GM12878 (cell line): ENCODE results near the gene IRAK2. TPM values are rescaled to one million over a fixed set of nuclear protein-coding genes. Genes with fewer than 3 reads are reported as not detected.
A peak's percentile ranks its signal among the peaks of the same experiment; 100 is the strongest.

Source experiments
- ATAC-seq: fragments of 200-7000 bp; cut with Tn5 transposase; 3 replicates; pipeline ENCODE4 v1.9.1; 2020; ENCODE audit warnings: mild to moderate bottlenecking, moderate library complexity
- BruUV-seq: library from RNA; stranded (reverse); fragments of 400-500 nt; replicated peaks from 2 replicates; lab custom pipeline; 2021; lab: Mats Ljungman, UMichigan
- CTCF ChIA-PET: fragments of 300-600 bp; sonication (Branson Sonifier 250); formaldehyde crosslinking; extraction: SDS; loops from one replicate; lab custom pipeline; 2021; ENCODE audit warnings: inconsistent platforms; lab: Yijun Ruan, JAX
- POLR2A ChIA-PET: fragments of 350-600 bp; formaldehyde crosslinking; extraction: SDS; loops from one replicate; lab custom pipeline; 2021; ENCODE audit warnings: inconsistent platforms; lab: Charles Lee
- RAD21 ChIA-PET: fragments of 300-600 bp; sonication (Branson Sonifier 250); formaldehyde crosslinking; loops from one replicate; lab custom pipeline; 2023; ENCODE audit warnings: antibody characterized with exemption; ENCODE audit not compliant: unreplicated experiment; lab: Charles Lee
- SMC1A ChIA-PET: fragments of 300-600 bp; sonication (Branson Sonifier 250); formaldehyde crosslinking; loops from one replicate; lab custom pipeline; 2023; ENCODE audit not compliant: unreplicated experiment, uncharacterized antibody; lab: Charles Lee
- DNase-seq: peaks from one replicate; pipeline ENCODE4 v3.0.0-alpha.2; 2011; ENCODE audit warnings: low read depth, low spot score
- FAIRE-seq: peaks from 3 replicates; lab custom pipeline; 2011; peaks lifted over from hg19 to GRCh38; lab: Jason Lieb, UNC
- H2AFZ ChIP-seq: 2 replicates; pipeline ENCODE4 v1.6.0; 2011; ENCODE audit warnings: low read depth, low read length, control low read depth; ENCODE audit not compliant: control insufficient read depth
- H3K27ac ChIP-seq: 2 replicates; pipeline ENCODE4 v1.5.1; 2011; ENCODE audit warnings: control low read depth; ENCODE audit not compliant: control insufficient read depth, insufficient read depth
- H3K27me3 ChIP-seq, 2 experiments: replicated peaks in 1 of 2; 2 replicates each; pipeline versions ENCODE4 v1.6.0 to v1.6.1; 2011; ENCODE audit warnings: low read length in 1 of 2; ENCODE audit not compliant: control insufficient read depth in 2 of 2, insufficient read depth in 2 of 2
- H3K36me3 ChIP-seq, 2 experiments: 2 replicates each; pipeline ENCODE4 v1.5.1; 2011; ENCODE audit warnings: low read length in 1 of 2; ENCODE audit not compliant: control insufficient read depth in 2 of 2, insufficient read depth in 2 of 2
- H3K4me1 ChIP-seq: 2 replicates; pipeline ENCODE4 v1.6.1; 2011; ENCODE audit warnings: mild to moderate bottlenecking, low read length, moderate library complexity, mixed read lengths; ENCODE audit not compliant: control insufficient read depth, insufficient read depth
- H3K4me2 ChIP-seq: 2 replicates; pipeline ENCODE4 v1.6.0; 2011; ENCODE audit warnings: control low read depth; ENCODE audit not compliant: control insufficient read depth, insufficient read depth
- H3K4me3 ChIP-seq: fragments of 200-600 bp; sonication (generic); 2 replicates; pipeline ENCODE4 v1.5.1; 2016
- H3K79me2 ChIP-seq: 2 replicates; pipeline ENCODE4 v1.6.0; 2011; ENCODE audit warnings: low read length; ENCODE audit not compliant: control insufficient read depth, insufficient read depth
- H3K9ac ChIP-seq: 2 replicates; pipeline ENCODE4 v1.8.0; 2011; ENCODE audit warnings: low read length, control low read depth, mixed read lengths; ENCODE audit not compliant: control insufficient read depth, insufficient read depth
- H3K9me3 ChIP-seq: replicated peaks from 3 replicates; pipeline ENCODE4 v1.5.1; 2011; ENCODE audit warnings: mild to moderate bottlenecking, low read length; ENCODE audit not compliant: control insufficient read depth, insufficient read depth
- H4K20me1 ChIP-seq: 2 replicates; pipeline ENCODE4 v1.6.0; 2011; ENCODE audit not compliant: control insufficient read depth, insufficient read depth
- GATAD2B ChIP-seq: fragments of 450-650 bp; conservative IDR thresholded peaks from 2 replicates; pipeline ENCODE4 v1.6.1; 2017; ENCODE audit warnings: low read depth, mild to moderate bottlenecking, moderate library complexity
- MTA3 ChIP-seq: IDR thresholded peaks from 2 replicates; pipeline ENCODE4 v1.6.1; 2012; ENCODE audit warnings: low read length, inconsistent platforms, borderline replicate concordance
- SREBF2 ChIP-seq: IDR thresholded peaks from 2 replicates; pipeline ENCODE4 v1.6.1; 2012; ENCODE audit warnings: mild to moderate bottlenecking, low read length
- STAT1 ChIP-seq: fragments of 450-650 bp; conservative IDR thresholded peaks from 2 replicates; pipeline ENCODE4 v1.6.1; 2014; ENCODE audit warnings: antibody characterized with exemption, mild to moderate bottlenecking
- TBL1XR1 ChIP-seq: IDR thresholded peaks from 2 replicates; pipeline ENCODE4 v1.6.1; 2012; ENCODE audit warnings: low read depth, low read length, improper control_type of control experiment
- TCF3 ChIP-seq: IDR thresholded peaks from 2 replicates; pipeline ENCODE4 v1.6.1; 2012; ENCODE audit warnings: low read depth, mild to moderate bottlenecking, low read length, borderline replicate concordance; ENCODE audit not compliant: insufficient read depth
- YY1 ChIP-seq: IDR thresholded peaks from 2 replicates; pipeline ENCODE4 v1.6.1; 2011; ENCODE audit warnings: low read depth, mild to moderate bottlenecking, low read length
- ZBED1 ChIP-seq: IDR thresholded peaks from 2 replicates; pipeline ENCODE4 v1.6.1; 2016; ENCODE audit warnings: borderline replicate concordance
- ZBTB11 ChIP-seq: fragments of 450-650 bp; formaldehyde crosslinking; IDR thresholded peaks from 2 replicates; pipeline ENCODE4 v1.5.0; 2022; ENCODE audit warnings: mild to moderate bottlenecking, missing genetic modification characterization
- WGBS: methylation state at CpG from one replicate; pipeline ENCODE4 v1.1.6; 2016; ENCODE audit warnings: low lambda C conversion rate; ENCODE audit not compliant: insufficient replicate concordance, insufficient coverage; ENCODE audit errors: missing lambda C conversion rate; 5-methylcytosine and 5-hydroxymethylcytosine counted together
- in situ Hi-C: fragments of 300-500 bp; cut with MboI; formaldehyde crosslinking; loops from 9 replicates; pipeline ENCODE4 v1.14.3; 2018; ENCODE audit warnings: mixed read lengths
- intact Hi-C: fragments of 100-400 bp; cut with micrococcal nuclease; formaldehyde crosslinking; loops from one replicate; pipeline ENCODE4 v1.14.2; 2022; ENCODE audit not compliant: unreplicated experiment
- polyA plus RNA-seq, 11 experiments: library from polyadenylated mRNA; depleted of rRNA in 4 of 11; unstranded in 6 of 11; stranded (reverse) in 5 of 11; fragments of >200 nt; fragmentation: Nextera tagmentation in 4 of 11; fragmentation: Illumina TruSeq in 1 of 11; extraction: Ambion mirVana in 4 of 11; extraction: Trizol in 1 of 11; gene quantifications; 1 replicate in 1 of 11; 2 replicates in 10 of 11; pipeline versions ENCODE4 v1.2.1 to v1.2.3, GENCODE V29; 2011 to 2016; ENCODE audit warnings: inconsistent platforms in 2 of 11, missing spikeins in 2 of 11, low read depth in 1 of 11
- total RNA-seq, 4 experiments: library from RNA; depleted of rRNA in 3 of 4; stranded (reverse); fragments of >200 nt in 3 of 4; fragmentation: Illumina TruSeq in 1 of 4; extraction: Trizol in 1 of 4; gene quantifications; 2 replicates each; pipeline versions ENCODE4 v1.2.1 to v1.2.3, GENCODE V29; 2013 to 2021

The IRAK2 gene
- total and polyA plus RNA-seq, 10 of the 15 experiments (the other 5 are each of a cell fraction or from before 2014, with no cell fraction given) = 0.48 to 5.7 (median 4.5) TPM

- ATAC-seq (peak; percentile 48; the same call in 2 of the 3 replicates), FAIRE-seq (no peak), DNase-seq (no peak)
- Histone ChIP-seq H3K79me2 (peaks cover 48% of the 10 kb centered on the region), H3K36me3 (peaks cover 0 to 2% of the 10 kb centered on the region in 2 experiments; a peak in 1 of 4 replicates), H4K20me1 (no peaks in the 10 kb centered on the region; the same call in 1 of the 2 replicates), H3K4me2 (peak overlapping the region; percentile 77), H3K27ac (peak overlapping the region; percentile 83), H3K4me1 (peaks cover 3% of the 10 kb centered on the region), H3K4me3 (peak overlapping the region; percentile 89), H3K27me3 (no peaks in the 10 kb centered on the region), H3K9ac (peak overlapping the region; percentile 94), H2AFZ (peak overlapping the region; percentile 93), H3K9me3 (no peaks in the 10 kb centered on the region)
- in situ Hi-C loops = no loop called here
- no TSS peak for BruUV-seq
- ChIA-PET RAD21 (interaction anchor here (1.0 to 2.0 kb wide), 6 partner anchors 20 to 611 kb away, joined by 3 to 10 read pairs (median 3); no protein-coding TSS in a partner anchor), SMC1A (interaction anchor here (0.7 to 1.8 kb wide), 7 partner anchors 13 to 143 kb away, joined by 3 to 7 read pairs (median 4); no protein-coding TSS in a partner anchor), CTCF (interaction anchor here (1.1 to 2.0 kb wide), 2 partner anchors 50 to 78 kb away, joined by 3 to 4 read pairs; no protein-coding TSS in a partner anchor), POLR2A (interaction anchor here (0.6 to 2.0 kb wide), 5 partner anchors 14 to 164 kb away, joined by 3 to 9 read pairs (median 4); partner anchors contain the start of gene TATDN2)
- under 1% methylated on average over 10 of the region's 10 CpGs for WGBS
- intact Hi-C loops = loop anchor here (5.0 to 10.0 kb wide), 2 partner anchors 109 to 206 kb away; partner anchors contain the start of gene SEC13
- no peak for TF ChIP-seq STAT1
- TF ChIP-seq GATAD2B = 0 out of 2 replicates have a peak, but pooled peaks have one; percentile 5
- TF ChIP-seq YY1 = no peak
- no peak for TF ChIP-seq SREBF2
- no peak for TF ChIP-seq TCF3
- TF ChIP-seq ZBTB11 = no peak
- TF ChIP-seq TBL1XR1 = no peak
- TF ChIP-seq MTA3 = peak; percentile 47; the same call in 1 of the 2 replicates
- no peak for TF ChIP-seq ZBED1
Measured at GRCh38 chr3:10116138-10116460, 48.6 kb upstream of the IRAK2 start.
